ENCODE measurements around the gene BCL2. TPM values are rescaled to one million over a fixed set of nuclear protein-coding genes. Genes with fewer than 3 reads are reported as not detected.

BCL2 gene
- total RNA-seq, 1 donor from 2014 or later = 47.3 TPM

DNA sequence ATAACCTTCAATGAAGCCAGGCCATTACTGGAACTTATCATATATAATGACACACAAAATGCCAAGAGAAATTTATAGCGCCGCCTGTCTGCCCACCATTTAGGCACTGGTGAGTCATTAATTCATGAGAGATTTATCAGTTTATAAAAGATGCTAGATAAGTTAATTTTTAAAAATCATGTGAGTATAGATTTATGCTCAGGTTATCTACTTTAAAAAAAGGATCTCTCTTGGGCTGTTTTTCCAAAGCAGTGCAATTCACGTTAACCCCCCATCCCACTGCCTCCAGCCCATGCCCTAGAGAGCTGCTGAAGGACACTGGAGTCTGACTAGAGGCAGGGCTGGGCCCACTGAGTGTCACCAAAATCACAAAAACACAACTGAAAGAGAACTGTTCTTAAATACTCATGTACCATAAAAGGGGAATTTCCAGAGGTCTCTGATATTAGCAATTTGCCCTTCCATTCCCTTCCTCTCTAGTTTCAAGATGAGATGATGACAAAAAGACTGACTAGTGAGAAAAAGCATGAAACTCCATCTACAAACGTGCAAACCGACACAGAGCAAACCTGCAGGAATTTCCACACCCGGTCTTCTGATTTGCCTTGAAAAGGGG lies 160.8 kb downstream of the BCL2 start:
- no peak for DNase-seq (ENCODE audit: low spot score)
- intact Hi-C loops (cut with DNase I) = no loop called here
- no peak for ATAC-seq

DNA sequence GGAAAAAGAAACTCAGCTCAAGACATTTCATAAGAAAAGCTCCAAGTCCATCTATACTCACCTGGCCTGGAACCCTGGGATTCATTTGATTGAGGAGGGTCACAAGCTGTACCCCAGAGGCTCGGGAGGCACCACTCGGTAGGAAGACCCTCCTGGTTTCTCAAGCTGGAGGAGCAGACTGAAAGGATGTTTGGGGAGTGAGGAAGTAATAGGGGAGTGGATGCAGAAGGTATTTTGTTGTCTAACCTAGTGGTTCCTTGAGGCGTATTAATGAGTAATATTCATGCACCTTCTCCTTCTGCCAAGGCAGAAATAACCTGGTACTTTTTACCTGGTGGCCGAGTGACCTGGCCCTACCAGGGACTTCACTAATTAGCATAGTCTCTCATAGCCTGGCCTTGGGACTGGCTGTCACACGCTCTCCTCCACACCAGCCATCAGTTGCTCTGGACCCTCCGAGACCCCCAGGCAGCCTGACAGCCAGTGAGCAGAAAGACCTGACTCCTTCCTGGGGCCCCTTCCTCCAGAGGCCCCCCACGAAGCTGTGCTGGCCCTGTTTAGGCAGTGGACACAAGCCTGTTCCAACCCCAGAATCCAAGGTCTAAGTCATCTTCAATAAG lies 161.4 kb downstream of the BCL2 start:
- intact Hi-C loops (cut with DNase I) = no loop called here
- DNase-seq (ENCODE audit: low spot score) (no peak), ATAC-seq (no peak)

DNA sequence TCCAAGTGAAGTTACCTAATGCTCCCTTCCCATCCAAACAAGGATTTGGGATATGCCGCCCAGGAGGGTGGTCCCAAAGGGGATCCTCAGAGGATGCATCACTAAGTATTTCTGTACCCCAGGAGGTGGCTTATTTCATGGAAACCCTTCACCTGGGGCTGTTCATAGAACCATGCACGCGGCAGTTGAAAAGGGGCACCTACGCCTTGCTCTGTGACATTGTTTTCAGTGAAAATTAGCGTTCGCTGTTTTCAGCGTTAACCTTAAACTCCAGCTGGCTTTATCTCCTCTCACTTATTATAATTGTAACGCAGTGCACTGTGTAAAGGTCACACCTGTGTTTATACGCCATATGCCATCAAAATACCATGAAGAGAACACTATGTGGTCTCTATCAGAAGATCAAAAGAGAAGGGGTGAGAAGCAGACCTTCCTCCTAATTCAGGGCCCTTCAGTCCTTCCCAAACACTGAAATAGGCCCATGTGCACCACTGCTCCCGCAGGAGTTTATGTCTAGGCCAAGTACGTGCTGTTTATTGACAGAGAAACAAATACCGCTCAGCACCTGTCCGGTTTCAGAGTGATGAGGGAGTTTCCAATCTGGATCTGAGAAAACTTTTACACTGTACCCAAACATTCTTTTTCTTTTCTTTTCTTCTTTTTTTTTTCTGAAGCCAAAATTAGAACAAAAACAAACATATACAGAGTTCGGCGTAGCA lies 162.1 kb downstream of the BCL2 start:
- DNase-seq (ENCODE audit: low spot score) (no peak), ATAC-seq (no peak)
- intact Hi-C loops (cut with DNase I) = no loop called here

DNA sequence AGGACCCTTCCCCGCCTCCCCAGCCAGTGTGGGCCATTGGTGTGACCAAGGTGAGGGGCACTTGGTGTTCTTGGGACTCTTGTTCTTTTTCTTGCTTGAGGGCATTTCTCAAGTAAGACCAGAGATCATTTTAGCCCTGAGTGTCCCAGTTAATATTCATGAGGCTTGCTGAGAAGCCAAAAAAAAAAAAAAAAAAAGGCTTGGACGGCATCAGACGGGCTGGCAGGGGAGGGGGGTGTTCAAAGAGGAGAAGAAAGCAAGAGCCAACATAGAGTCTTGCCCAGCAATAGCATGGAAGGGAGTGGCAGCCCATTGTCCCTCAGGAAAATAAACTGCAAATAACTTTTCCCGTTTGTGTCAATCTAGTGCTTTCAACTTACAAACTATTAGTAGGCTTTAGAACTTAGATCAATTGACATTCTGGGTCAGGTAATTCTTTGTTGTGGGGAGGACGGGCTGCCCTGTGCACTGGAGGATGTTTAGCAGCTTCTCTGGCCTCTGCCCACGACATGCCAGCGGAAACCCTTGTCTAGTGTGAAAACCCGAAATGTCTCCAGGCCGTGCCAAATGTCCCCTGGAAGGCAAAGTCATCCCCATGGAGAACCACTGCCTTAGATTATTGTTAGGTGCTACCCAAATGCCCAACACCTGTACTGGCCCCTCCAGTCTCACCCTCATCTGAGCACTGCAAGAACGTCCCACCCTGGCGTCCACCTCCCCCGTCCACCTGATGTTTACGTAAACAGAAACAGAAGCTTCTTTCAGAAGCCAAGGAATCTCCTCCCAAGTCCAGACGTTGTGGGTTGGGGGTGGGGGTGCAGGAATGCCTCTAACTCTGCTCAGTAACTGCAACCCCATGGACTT lies 163.4 kb downstream of the BCL2 start:
- intact Hi-C loops (cut with DNase I) = no loop called here

DNA sequence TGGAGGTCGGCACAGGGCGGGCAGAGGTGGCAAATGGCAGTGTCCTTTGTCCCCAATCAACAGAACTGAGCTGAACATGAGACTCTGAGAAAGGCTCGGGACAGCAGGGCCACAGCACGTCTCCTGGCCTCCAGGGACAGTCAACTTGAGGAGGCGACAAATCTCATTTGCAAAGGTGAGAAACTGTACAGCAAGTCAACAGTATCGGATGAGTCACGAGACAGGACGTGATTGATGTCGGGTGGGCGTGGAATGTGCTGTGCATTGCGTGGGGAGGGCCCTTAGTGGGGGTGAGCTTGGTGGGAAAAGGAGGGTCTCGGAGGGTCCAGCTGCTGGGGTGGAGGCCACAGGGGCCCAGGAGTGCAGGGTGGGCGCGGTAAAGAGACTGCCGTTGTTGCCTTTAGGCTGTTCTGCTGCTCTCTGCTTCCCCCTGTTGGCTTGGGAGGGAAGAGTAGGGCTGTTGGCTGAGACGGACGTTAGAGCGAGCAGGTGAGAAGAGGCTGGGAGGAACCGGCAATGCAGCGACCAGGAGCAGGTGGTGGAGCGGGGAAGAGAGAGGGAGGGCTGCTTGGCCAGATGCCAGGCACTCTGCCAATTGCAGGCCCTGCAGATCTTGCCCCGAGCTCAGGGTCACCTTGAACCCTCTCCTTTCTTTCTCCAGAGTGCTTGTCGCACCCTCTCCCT lies 164.3 kb downstream of the BCL2 start:
- peak; percentile 75 for DNase-seq (ENCODE audit: low spot score)
- peak; percentile 67 for ATAC-seq
- intact Hi-C loops (cut with DNase I) = no loop called here

More for the DNA sequence above, 163.4 kb downstream of the BCL2 start:
- DNase-seq (ENCODE audit: low spot score) (no peak), ATAC-seq (peak; percentile 6)

DNA sequence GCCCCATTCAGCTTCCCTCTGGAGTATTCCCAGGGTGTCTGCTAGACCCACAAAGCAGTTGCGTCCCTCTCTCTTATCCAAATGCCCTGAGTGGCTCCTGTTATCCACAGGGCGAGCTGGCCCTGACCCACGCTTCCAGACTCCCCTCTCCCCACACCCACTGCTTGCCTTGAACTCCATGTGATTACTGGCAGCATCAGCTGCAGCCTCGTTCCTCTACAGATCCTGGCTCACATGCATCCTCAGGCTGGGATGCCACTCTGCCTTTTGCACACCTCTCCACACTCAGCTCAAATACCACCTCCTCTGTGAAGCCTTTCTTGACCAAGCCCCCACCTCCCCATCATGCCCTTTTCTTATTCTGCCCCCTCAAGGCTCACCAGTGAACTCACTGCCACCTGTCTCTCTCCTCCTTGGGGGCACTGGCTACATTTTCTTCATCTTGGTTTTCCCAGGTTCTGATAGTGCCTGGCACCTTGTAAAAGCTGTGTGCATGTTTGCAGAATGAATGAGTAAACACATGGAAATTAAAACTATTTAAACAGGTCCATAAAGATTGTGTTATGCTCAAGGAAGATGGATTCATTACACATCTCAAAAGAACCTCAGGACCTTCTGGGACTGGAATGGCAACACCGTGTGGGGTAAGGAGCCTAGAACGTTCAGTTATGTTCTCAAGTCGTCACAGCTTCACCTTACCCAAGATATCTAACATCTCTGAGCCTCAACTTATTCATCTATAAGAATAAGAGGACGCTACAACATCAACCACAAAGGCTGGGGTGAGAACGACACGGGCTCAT lies 165.0 kb downstream of the BCL2 start:
- ATAC-seq (no peak), DNase-seq (ENCODE audit: low spot score) (no peak)
- intact Hi-C loops (cut with DNase I) = no loop called here

DNA sequence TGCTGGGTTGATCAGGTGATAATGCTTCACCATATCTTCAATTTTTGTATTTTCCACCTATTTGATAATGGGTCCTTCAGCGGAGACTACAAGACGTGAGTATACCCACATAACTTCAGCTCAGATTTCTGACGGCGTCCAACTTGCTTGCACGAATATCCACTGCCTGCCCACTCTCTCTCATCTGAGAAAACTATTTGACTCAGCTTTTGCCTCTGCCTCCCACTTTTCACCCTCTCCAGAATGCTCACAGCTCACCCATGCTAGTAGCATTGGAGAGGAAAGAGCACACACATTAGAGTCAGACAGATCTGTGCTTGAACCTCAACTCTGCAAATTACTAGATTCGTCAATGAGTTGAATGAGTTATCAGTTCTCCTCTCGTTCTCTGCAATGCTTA lies 166.8 kb downstream of the BCL2 start:
- intact Hi-C loops (cut with DNase I) = no loop called here
- DNase-seq (ENCODE audit: low spot score) = no peak

DNA sequence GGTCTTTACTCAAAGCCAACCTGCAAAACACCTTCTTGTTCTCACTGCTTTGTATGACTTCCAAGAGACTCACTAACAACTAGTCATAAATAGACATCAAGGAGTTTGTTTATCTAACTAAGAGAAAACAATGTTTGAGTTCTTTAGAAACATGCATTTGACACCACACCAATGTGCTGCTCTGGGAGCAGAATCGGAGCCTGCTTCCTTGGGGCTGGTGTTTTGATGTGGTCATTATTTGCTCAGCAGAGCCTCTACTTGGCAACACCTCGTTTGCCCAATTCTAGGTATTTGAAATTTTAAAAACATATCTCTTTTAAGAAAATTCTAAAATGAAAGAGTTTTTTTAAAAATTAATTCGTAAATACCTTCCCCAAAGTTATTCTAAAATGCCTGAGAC lies 167.5 kb downstream of the BCL2 start:
- ATAC-seq = no peak
- intact Hi-C loops (cut with DNase I) = no loop called here
- DNase-seq (ENCODE audit: low spot score) = no peak

More for the DNA sequence above, 166.8 kb downstream of the BCL2 start:
- ATAC-seq = no peak

DNA sequence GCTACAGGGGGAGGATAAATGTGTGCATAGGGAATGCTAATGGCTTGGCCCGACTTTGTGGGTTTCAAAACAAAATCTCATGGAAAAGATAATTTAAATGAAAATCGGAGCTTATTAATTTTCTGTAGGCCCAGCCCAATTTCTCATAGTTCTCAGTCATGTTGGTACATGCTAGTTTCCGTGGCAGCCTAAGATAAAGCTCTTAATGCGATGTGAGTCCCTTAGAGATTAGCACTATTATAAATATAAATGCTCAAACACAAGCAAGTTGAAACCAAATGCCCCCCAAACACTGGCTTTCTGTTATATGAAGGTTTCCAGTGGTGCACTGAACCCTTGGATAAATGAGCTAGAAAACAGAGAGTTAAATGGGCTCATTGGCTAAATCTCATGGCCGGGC lies 168.0 kb downstream of the BCL2 start:
- ATAC-seq (no peak), DNase-seq (ENCODE audit: low spot score) (no peak)
- intact Hi-C loops (cut with DNase I) = no loop called here

DNA sequence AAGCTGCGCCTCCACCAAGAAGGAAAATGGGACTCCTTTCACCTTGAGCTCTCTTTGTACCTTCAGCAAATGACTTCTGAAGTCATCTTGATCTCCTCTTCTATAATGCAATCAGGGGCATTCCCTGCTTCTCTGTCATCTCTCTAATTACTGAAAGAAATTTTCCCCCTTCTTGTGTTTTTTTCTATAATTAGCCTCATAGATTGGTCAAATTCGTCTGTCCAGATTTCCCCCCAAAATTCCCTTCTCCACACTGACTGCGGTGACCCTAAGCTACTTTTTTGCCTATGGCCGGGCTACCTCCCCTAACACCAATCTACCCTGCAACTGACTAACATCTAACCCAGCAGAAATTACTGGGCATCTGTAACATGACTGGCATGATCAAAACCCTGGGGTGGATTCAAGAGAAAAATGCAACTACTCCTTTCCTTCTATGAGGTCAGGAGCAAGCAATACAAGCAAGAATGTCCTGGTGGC lies 168.6 kb downstream of the BCL2 start:
- no peak for ATAC-seq
- DNase-seq (ENCODE audit: low spot score) = no peak
- intact Hi-C loops (cut with DNase I) = no loop called here

DNA sequence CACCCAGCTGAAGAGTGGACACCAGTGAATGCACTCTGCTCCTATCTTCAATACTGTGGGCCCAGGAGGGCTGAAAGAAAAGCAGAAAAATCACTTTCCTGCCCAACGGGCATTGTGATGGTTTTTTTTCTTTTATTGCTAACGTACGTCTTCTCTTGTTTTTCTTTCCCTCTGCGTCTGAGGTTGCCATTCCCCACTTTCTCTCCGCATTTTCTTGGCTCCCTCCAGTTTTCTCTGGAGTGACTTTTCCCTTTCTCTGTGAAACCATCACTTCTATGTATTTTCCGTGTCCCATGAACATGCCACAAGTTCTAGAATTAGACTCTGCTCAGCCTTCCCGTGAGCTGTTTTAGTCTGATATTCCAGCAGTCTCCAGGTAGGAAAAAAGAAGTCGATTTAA lies 169.2 kb downstream of the BCL2 start:
- no peak for DNase-seq (ENCODE audit: low spot score)
- ATAC-seq = no peak
- intact Hi-C loops (cut with DNase I) = no loop called here

DNA sequence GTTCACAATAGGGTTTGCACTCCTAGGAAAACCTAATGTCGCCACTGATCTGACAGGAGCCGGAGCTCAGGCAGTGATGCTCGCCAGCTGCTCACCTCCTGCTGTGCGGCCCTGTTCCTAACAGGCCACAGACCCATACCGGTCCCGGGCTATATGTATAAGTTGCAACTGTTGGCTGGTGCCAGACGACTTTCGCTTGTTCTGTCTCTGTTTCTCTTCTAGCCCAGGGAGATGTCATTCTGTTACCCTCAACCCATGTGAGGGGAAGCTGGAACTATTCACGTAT lies 170.3 kb downstream of the BCL2 start:
- intact Hi-C loops (cut with DNase I) = no loop called here
- no peak for ATAC-seq
- DNase-seq (ENCODE audit: low spot score) = no peak

DNA sequence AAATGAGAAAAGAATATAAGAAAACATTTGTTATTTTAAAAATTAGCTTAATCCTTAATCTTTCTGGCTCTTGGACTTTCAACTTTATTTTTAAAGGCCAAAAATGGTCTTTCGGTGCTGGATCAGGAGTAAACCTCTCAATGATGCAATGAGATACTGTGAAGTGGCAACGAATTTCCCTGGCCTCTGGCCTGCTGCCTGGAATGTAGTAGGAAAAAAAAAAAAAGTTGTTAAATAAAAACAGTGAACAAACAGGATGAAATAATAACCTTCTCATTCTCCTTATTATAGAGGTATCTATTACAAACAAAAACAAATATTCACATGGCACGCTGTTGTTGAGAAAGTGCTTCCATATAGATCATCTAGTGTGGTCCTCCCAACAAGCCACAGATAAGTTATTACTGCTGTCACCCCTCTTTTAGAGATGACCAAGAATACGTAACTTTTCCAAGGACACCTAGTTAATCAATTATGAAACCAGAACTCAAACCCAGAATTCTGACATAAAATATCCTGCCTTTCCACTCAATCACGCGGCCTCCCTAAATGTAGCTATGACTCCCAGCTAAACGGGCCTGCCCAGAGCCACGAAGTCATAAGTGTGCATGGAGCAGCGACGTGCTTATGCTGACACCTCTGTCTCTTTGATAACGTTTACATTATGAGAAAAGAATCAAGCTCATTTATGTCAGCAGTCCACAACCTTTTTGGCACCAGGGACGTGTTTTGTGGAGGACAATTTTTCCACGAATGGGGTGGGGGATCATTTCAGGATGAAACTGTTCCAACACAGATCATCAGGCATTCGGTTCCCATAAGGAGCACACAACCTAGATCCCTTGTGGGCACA lies 170.9 kb downstream of the BCL2 start:
- no peak for DNase-seq (ENCODE audit: low spot score)
- intact Hi-C loops (cut with DNase I) = no loop called here
- ATAC-seq = peak; percentile 81

DNA sequence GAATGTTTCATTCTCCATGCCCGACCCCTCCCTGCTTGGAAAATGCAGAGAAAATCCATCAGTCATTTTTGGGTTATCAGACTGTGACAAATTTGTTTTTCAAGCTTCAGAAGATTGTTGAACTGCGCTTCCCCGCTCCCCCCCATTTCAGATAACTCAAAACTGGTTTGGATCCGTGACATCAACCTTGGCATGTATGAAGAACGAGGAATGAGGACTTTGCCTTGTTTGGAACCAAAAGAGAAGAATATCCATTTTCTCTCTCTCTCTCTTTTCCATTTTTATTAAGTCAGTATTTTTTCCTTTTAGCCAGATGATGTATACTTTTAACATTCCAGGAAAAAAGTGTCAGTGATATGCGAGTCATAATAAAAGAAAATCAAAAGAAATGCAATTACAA lies 171.6 kb downstream of the BCL2 start:
- intact Hi-C loops (cut with DNase I) = no loop called here
- ATAC-seq (no peak), DNase-seq (ENCODE audit: low spot score) (no peak)

DNA sequence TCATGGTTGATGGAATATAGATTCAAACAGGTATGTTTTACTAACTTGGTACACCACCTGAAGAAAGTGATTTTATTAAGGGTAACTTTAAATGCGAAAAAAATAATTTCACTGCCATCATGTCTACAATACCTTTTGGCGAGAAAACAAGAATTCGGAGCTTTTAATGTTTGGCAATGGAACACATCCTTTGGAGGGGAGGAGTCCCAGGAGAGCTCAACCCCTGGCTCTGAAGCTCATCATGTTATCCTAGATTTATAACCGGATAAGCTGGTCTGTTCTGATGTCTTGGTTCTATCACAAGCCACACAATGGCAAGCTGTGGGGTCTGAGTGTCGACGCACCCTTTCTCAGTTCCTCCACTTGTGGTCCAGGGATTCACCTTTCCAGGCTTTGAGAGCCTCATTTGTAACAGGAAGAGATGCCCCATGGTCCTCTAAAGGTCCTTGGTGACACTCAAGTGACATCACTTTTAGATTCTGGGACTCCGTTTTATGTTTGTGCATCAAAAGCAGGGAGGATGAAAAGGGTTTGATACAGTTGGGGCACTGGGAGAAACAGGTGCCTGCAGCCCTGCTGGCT lies 172.7 kb downstream of the BCL2 start:
- ATAC-seq = no peak
- DNase-seq (ENCODE audit: low spot score) = no peak
- intact Hi-C loops (cut with DNase I) = no loop called here

DNA sequence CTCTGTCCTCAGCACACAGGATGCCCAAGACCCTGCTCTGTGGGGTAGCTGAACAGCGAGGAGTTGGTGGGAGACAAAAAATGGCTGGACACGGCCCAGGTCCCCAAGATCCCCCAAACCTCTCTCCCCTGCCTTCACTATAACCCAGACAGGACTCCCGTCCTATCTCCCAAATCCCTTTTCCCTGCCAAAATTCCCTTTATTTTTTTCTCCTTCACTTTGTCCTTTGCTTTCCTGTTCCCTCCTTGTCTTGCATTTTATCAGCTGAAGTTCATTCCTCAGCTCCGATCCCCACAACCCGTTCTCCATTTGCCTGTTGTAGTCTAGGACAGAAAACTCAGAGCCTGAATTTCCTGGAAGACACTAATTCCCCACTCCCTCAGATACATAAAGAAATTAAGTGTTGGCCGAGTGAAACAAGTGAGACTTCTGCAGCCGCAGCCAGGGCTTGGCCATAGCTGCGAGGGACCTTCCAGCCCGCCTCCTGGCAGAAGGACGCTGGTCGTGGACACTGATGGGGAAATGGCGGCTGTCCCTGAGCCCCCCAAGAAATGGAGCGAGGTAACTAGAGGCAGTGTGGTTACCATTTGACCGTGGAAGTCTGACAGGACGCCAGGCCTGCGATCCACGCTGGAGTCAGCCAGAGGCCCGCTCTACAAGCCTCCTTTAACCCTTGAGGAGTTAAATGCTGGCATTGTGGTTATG lies 173.6 kb downstream of the BCL2 start:
- ATAC-seq (peak; percentile 35), DNase-seq (ENCODE audit: low spot score) (no peak)
- intact Hi-C loops (cut with DNase I) = no loop called here

All from sciatic nerve (tissue), 2 donors.